NOMO-1 treated with dmso at 0.1 percent for 144 hours (cell line): ENCODE measurements around the gene INTS6L.
"Not testable (repeated sequence)": the region's sequence is repeated elsewhere in the genome, so short reads cannot be mapped to it uniquely, and the experiment has no call there.

ENCODE experiments used
- DNase-seq: peaks from one replicate; lab custom pipeline; 2025; ENCODE audit not compliant: unreplicated experiment; lab: John Stamatoyannopoulos, UW

INTS6L gene

DNA sequence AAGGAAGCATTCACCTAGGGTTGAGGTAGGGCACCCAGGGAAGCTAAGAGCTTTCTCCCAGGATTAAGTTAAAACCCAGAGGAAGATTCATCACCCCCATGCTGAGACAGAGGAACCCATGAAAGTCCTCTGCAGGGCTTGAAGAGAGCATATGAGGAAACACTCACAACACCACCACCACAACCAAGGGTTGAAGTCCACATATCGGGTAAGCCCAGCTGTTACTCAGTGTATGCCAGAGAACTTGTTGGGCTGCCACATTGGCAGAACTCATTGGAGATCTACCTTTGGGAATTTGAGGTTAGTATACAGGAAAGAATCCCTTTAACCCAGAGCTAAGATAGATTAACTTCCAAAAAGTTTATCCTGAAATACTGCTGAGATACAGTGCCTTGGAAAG lies 75.1 kb downstream of the INTS6L start:
- no peak for DNase-seq

DNA sequence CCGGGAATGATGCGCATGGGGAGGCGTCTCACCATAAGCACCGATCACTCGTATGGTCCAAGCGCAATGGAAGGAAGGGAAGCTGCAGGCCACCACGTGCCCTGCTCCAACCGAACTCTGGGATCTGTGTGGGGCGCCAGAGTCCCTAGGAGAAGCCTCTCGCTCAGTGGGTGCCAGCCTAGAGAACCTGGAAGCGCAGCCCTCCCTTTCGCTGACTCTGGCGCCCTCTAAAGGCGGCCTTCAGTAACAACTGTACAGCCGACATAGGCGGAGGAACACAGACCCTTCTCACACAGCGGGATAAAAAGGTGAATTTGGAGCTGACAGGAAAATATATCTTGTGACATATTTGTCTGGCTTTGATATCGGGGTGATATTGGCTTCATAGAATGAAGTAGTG lies 76.0 kb downstream of the INTS6L start:
- DNase-seq = peak; percentile 4

GRCh38 chrX:135605906-135606305 lies 85.4 kb downstream of the INTS6L start:
- no peak for DNase-seq

GRCh38 chrX:135624408-135625204 lies 104.1 kb downstream of the INTS6L start:
- DNase-seq = not testable (repeated sequence)

DNA sequence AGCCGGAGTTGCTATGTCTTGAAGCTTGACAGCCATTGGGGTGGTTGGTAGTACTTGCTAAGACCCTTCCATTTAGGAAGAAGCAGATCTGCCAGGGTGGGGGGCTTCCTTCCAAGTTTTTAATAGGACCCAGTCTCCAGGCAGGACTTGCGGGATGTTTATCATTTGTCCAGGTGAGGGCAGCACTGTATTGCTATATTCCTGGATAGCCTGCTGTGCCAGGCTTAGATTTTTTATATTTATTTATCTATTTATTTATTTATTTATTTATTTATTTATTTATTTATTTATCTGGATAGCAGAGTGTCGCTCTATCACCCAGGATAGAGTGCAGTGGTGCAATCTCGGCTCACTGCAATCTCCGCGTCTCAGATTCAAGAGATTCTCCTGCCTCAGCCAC lies 105.5 kb downstream of the INTS6L start:
- DNase-seq = no peak

DNA sequence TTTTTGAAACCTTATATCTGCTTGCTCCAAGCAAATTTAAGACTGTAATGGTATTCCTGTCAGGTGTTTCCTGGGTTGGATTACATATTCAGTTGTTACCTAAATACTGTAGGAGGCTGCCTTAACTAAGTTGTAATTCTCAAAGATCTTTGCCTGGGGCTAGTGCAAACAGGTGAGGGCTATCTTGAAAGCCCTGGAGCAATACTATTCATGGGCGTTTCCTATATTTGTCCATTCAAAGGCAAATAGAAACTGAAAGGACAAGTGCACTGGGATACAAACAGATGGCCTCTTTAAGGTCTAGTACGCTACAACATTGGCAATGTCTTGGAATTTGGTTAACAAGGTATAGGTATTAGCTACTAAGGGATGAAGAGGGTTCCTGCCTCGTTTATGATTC lies 108.9 kb downstream of the INTS6L start:
- DNase-seq = no peak
